HEK293 (cell line): ENCODE results near the gene YJU2.
A peak's percentile ranks its signal among the peaks of the same experiment; 100 is the strongest.

Experiments
- BCL6B ChIP-seq: fragments of 450-650 bp; formaldehyde crosslinking; IDR thresholded peaks from 2 replicates; pipeline ENCODE4 v1.5.1; 2017; ENCODE audit warnings: missing biosample characterization, missing genetic modification characterization
- KLF9 ChIP-seq: fragments of 450-650 bp; formaldehyde crosslinking; IDR thresholded peaks from 2 replicates; pipeline ENCODE4 v1.5.1; 2016; ENCODE audit warnings: missing biosample characterization, missing genetic modification characterization, low read depth
- MYNN ChIP-seq: fragments of 450-650 bp; formaldehyde crosslinking; IDR thresholded peaks from 2 replicates; pipeline ENCODE4 v1.5.1; 2016; ENCODE audit warnings: missing biosample characterization, missing genetic modification characterization, borderline replicate concordance
- PRDM10 ChIP-seq: fragments of 450-650 bp; formaldehyde crosslinking; IDR thresholded peaks from 2 replicates; pipeline ENCODE4 v1.5.1; 2016; ENCODE audit warnings: missing biosample characterization, missing genetic modification characterization
- REPIN1 ChIP-seq: fragments of 450-650 bp; formaldehyde crosslinking; IDR thresholded peaks from 2 replicates; pipeline ENCODE4 v1.5.1; 2017; ENCODE audit warnings: missing biosample characterization, missing genetic modification characterization, low read depth
- TSHZ1 ChIP-seq: fragments of 450-650 bp; formaldehyde crosslinking; IDR thresholded peaks from 2 replicates; pipeline ENCODE4 v1.5.1; 2016; ENCODE audit warnings: missing biosample characterization, missing genetic modification characterization, borderline replicate concordance
- YY1 ChIP-seq: fragments of 450-650 bp; formaldehyde crosslinking; IDR thresholded peaks from 2 replicates; pipeline ENCODE4 v1.5.1; 2018; ENCODE audit warnings: missing biosample characterization, missing genetic modification characterization
- ZBTB26 ChIP-seq: fragments of 450-650 bp; formaldehyde crosslinking; optimal IDR thresholded peaks from 2 replicates; pipeline ENCODE3; 2016; ENCODE audit warnings: missing biosample characterization, mild to moderate bottlenecking, missing genetic modification characterization
- ZBTB7A ChIP-seq: fragments of 450-650 bp; formaldehyde crosslinking; IDR thresholded peaks from 2 replicates; pipeline ENCODE4 v1.5.1; 2016; ENCODE audit warnings: low read depth, missing biosample characterization, missing genetic modification characterization
- ZNF146 ChIP-seq: fragments of 450-650 bp; formaldehyde crosslinking; IDR thresholded peaks from 2 replicates; pipeline ENCODE4 v1.5.1; 2016; ENCODE audit warnings: missing biosample characterization, missing genetic modification characterization
- ZNF174 ChIP-seq: fragments of 450-650 bp; formaldehyde crosslinking; IDR thresholded peaks from 2 replicates; pipeline ENCODE4 v1.5.0; 2017; ENCODE audit warnings: missing biosample characterization, mild to moderate bottlenecking, missing genetic modification characterization
- ZNF341 ChIP-seq: fragments of 450-650 bp; formaldehyde crosslinking; IDR thresholded peaks from 2 replicates; pipeline ENCODE4; 2016; ENCODE audit warnings: low read depth, missing biosample characterization, missing genetic modification characterization
- ZNF391 ChIP-seq: fragments of 450-650 bp; formaldehyde crosslinking; IDR thresholded peaks from 2 replicates; pipeline ENCODE4 v1.5.1; 2016; ENCODE audit warnings: low read depth, missing biosample characterization, missing genetic modification characterization, borderline replicate concordance
- ZNF423 ChIP-seq: fragments of 450-650 bp; formaldehyde crosslinking; IDR thresholded peaks from 2 replicates; pipeline ENCODE4 v1.5.1; 2016; ENCODE audit warnings: missing biosample characterization, missing genetic modification characterization
- ZNF48 ChIP-seq: fragments of 450-650 bp; formaldehyde crosslinking; IDR thresholded peaks from 2 replicates; pipeline ENCODE4 v1.5.1; 2016; ENCODE audit warnings: missing biosample characterization, missing genetic modification characterization
- ZNF488 ChIP-seq: fragments of 450-650 bp; formaldehyde crosslinking; IDR thresholded peaks from 2 replicates; pipeline ENCODE4 v1.5.1; 2016; ENCODE audit warnings: missing biosample characterization, missing genetic modification characterization
- ZNF513 ChIP-seq: fragments of 450-650 bp; IDR thresholded peaks from 2 replicates; pipeline ENCODE4 v1.5.1; 2018; ENCODE audit warnings: missing biosample characterization, missing genetic modification characterization
- ZNF571 ChIP-seq: fragments of 450-650 bp; formaldehyde crosslinking; IDR thresholded peaks from 2 replicates; pipeline ENCODE4 v1.5.0; 2017; ENCODE audit warnings: missing biosample characterization, missing genetic modification characterization
- ZNF610 ChIP-seq: fragments of 450-650 bp; formaldehyde crosslinking; IDR thresholded peaks from 2 replicates; pipeline ENCODE4 v1.5.1; 2016; ENCODE audit warnings: missing biosample characterization, missing genetic modification characterization, borderline replicate concordance
- ZNF76 ChIP-seq: fragments of 450-650 bp; formaldehyde crosslinking; IDR thresholded peaks from 2 replicates; pipeline ENCODE4; 2016; ENCODE audit warnings: low read depth, missing biosample characterization, missing genetic modification characterization, borderline replicate concordance
- ZNF768 ChIP-seq: fragments of 450-650 bp; formaldehyde crosslinking; IDR thresholded peaks from 2 replicates; pipeline ENCODE4 v1.5.1; 2018; ENCODE audit warnings: missing biosample characterization, mild to moderate bottlenecking, missing genetic modification characterization
- ZNF837 ChIP-seq: fragments of 450-650 bp; formaldehyde crosslinking; IDR thresholded peaks from 2 replicates; pipeline ENCODE4 v1.5.1; 2016; ENCODE audit warnings: missing biosample characterization, missing genetic modification characterization
- ZNF843 ChIP-seq: fragments of 450-650 bp; formaldehyde crosslinking; IDR thresholded peaks from 2 replicates; pipeline ENCODE4 v1.5.1; 2016; ENCODE audit warnings: missing biosample characterization, missing genetic modification characterization
- ZSCAN18 ChIP-seq: fragments of 450-650 bp; formaldehyde crosslinking; IDR thresholded peaks from 2 replicates; pipeline ENCODE4 v1.5.1; 2016; ENCODE audit warnings: missing biosample characterization, missing genetic modification characterization
- ZSCAN4 ChIP-seq: fragments of 450-650 bp; formaldehyde crosslinking; IDR thresholded peaks from 2 replicates; pipeline ENCODE4 v1.5.1; 2017; ENCODE audit warnings: missing biosample characterization, missing genetic modification characterization

YJU2 gene

GRCh38 chr19:4277191-4277696 lies 30.4 kb downstream of the YJU2 start (continued):
- no peak for TF ChIP-seq TSHZ1 (tag by site-specific recombination)
- TF ChIP-seq KLF9 (tag by site-specific recombination) = no peak
- no peak for TF ChIP-seq BCL6B (tag by site-specific recombination)
- TF ChIP-seq PRDM10 = no peak
- no peak for TF ChIP-seq ZNF391
- 0 out of 2 replicates have a peak, but pooled peaks have one; percentile 35 for TF ChIP-seq ZBTB7A (tag by site-specific recombination)
- TF ChIP-seq ZSCAN18 (tag by site-specific recombination) = no peak
- TF ChIP-seq ZNF488 (tag by site-specific recombination) = no peak
- no peak for TF ChIP-seq ZNF843
- no peak for TF ChIP-seq ZNF837 (tag by site-specific recombination)
- no peak for TF ChIP-seq ZNF571
- no peak for TF ChIP-seq ZNF174 (tag by site-specific recombination)
- TF ChIP-seq ZBTB26 (tag by site-specific recombination) = no peak
- no peak for TF ChIP-seq ZNF146
- TF ChIP-seq MYNN (tag by site-specific recombination) = no peak
- TF ChIP-seq ZNF610 (tag by site-specific recombination) = no peak
- TF ChIP-seq ZNF48 (tag by site-specific recombination) = no peak
- TF ChIP-seq REPIN1 = no peak
- TF ChIP-seq ZNF76 (tag by site-specific recombination) = no peak
- TF ChIP-seq YY1 = no peak
- TF ChIP-seq ZSCAN4 (tag by site-specific recombination) = no peak
- TF ChIP-seq ZNF768 (tag by site-specific recombination) = no peak
- TF ChIP-seq ZNF341 (tag by site-specific recombination) = no peak
- no peak for TF ChIP-seq ZNF423 (tag by site-specific recombination)
- TF ChIP-seq ZNF513 (tag by site-specific recombination) = no peak
